Lung (tissue), 12 donors: ENCODE results near the gene PIGR. TPM values are rescaled to one million over a fixed set of nuclear protein-coding genes. Genes with fewer than 3 reads are reported as not detected.

Experiments
- ATAC-seq: fragments of 200-7000 bp; cut with Tn5 transposase; one replicate; pipeline ENCODE4 v1.9.1; 2020; ENCODE audit warnings: moderate number of reproducible peaks; ENCODE audit not compliant: insufficient read depth, low FRiP score
- DNase-seq, 3 donors: peaks; one replicate each; pipeline ENCODE4 v3.0.0-alpha.2; 2013 to 2017
- H3K27ac ChIP-seq, 2 donors: one replicate each; pipeline ENCODE4 v1.5.1; 2013; ENCODE audit warnings: mild to moderate bottlenecking in 2 of 2, moderate library complexity in 2 of 2, control low read depth in 1 of 2, inconsistent platforms in 1 of 2, low read depth in 1 of 2, low read length in 1 of 2
- H3K27me3 ChIP-seq, 3 donors: one replicate each; pipeline ENCODE4 v1.5.1; 2013; ENCODE audit warnings: low read length in 2 of 3; ENCODE audit not compliant: control insufficient read depth in 3 of 3, insufficient read depth in 3 of 3
- H3K36me3 ChIP-seq, 4 donors: one replicate each; pipeline ENCODE4 v1.5.1; 2013; ENCODE audit warnings: low read length in 4 of 4, mild to moderate bottlenecking in 1 of 4, moderate library complexity in 1 of 4; ENCODE audit not compliant: control insufficient read depth in 4 of 4, insufficient read depth in 4 of 4
- H3K4me1 ChIP-seq, 5 donors: one replicate each; pipeline ENCODE4 v1.5.1; 2013; ENCODE audit warnings: low read length in 5 of 5, mild to moderate bottlenecking in 2 of 5, moderate library complexity in 1 of 5; ENCODE audit not compliant: control insufficient read depth in 5 of 5, insufficient read depth in 5 of 5
- H3K4me3 ChIP-seq: one replicate; pipeline ENCODE4 v1.5.1; 2013; ENCODE audit warnings: mild to moderate bottlenecking, control low read depth, moderate library complexity
- H3K9ac ChIP-seq, 2 donors: one replicate each; pipeline ENCODE4 v1.5.1; 2013; ENCODE audit warnings: low read length in 2 of 2, control low read depth in 1 of 2; ENCODE audit not compliant: insufficient read depth in 1 of 2
- H3K9me3 ChIP-seq, 4 donors: one replicate each; pipeline ENCODE4 v1.5.1; 2013; ENCODE audit warnings: low read length in 3 of 4, mild to moderate bottlenecking in 1 of 4, moderate library complexity in 1 of 4; ENCODE audit not compliant: control insufficient read depth in 4 of 4, insufficient read depth in 3 of 4
- CTCF ChIP-seq: IDR thresholded peaks from 2 replicates; pipeline ENCODE4 v1.5.1; 2012; ENCODE audit warnings: mild to moderate bottlenecking; ENCODE audit errors: control extremely low read depth, extremely low read depth
- WGBS, 2 donors: extraction: QIAGEN DNeasy Blood & Tissue Kit; methylation state at CpG; one replicate each; pipeline ENCODE4 v1.1.7; 2013; 5-methylcytosine and 5-hydroxymethylcytosine counted together
- polyA plus RNA-seq, 2 donors: library from polyadenylated mRNA; stranded (reverse); fragments of 200-250 nt; gene quantifications; one replicate each; pipeline ENCODE4 v1.2.1, GENCODE V29; 2013
- total RNA-seq, 2 donors: library from RNA; depleted of rRNA in 1 of 2; stranded (reverse); fragments of >200 nt in 1 of 2; gene quantifications; one replicate each; pipeline ENCODE4 v1.2.1, GENCODE V29; 2014 to 2021
- donor health status: control.
- donor health status: control.
- donor health status: Bipolar disorder and iron deficiency.
- donor health status: healthy.
- donor health status: DM: yes; HTN: yes; CAD: no.

PIGR gene
- total and polyA plus RNA-seq, 4 donors = 131 to 845 (median 298) TPM

GRCh38 chr1:206953126-206953525, 6.9 kb upstream of the PIGR start:
- ATAC-seq (peak; percentile 29), DNase-seq (no peak)
- TF ChIP-seq CTCF = no peak
- 73 to 87% methylated on average over 3 of the region's 3 CpGs for WGBS, 2 donors
- no peak overlapping the region for H3K9ac ChIP-seq
- peak overlapping the region in 1 of 2 donors; percentile 1 for H3K27ac ChIP-seq
- no peaks in the 10 kb centered on the region for H3K9me3 ChIP-seq
- H3K27me3 ChIP-seq = no peaks in the 10 kb centered on the region
- no peak overlapping the region for H3K4me3 ChIP-seq
- peaks cover 0 to 13% (median 0%) of the 10 kb centered on the region in 5 donors for H3K4me1 ChIP-seq
- no peaks in the 10 kb centered on the region for H3K36me3 ChIP-seq

- no peak for TF ChIP-seq CTCF
- ATAC-seq (peak; percentile 42), DNase-seq (no peak)
- 23 to 29% methylated on average over 4 of the region's 4 CpGs for WGBS, 2 donors
- Histone ChIP-seq H3K9me3 (no peaks in the 10 kb centered on the region), H3K27ac (peak overlapping the region in 1 of 2 donors; percentile 42), H3K36me3 (no peaks in the 10 kb centered on the region), H3K9ac (no peak overlapping the region), H3K27me3 (no peaks in the 10 kb centered on the region), H3K4me1 (peaks cover 0 to 13% (median 0%) of the 10 kb centered on the region in 5 donors), H3K4me3 (no peak overlapping the region)
Measured at GRCh38 chr1:206952171-206952570, 5.9 kb upstream of the PIGR start.

- H3K9ac ChIP-seq = no peak overlapping the region
- peak in 1 of 3 donors; percentile 55 for DNase-seq
- no peaks in the 10 kb centered on the region for H3K9me3 ChIP-seq
- peak overlapping the region in 1 of 2 donors; percentile 38 for H3K27ac ChIP-seq
- no peak for TF ChIP-seq CTCF
- H3K4me3 ChIP-seq = no peak overlapping the region
- peaks cover 0 to 13% (median 0%) of the 10 kb centered on the region in 5 donors for H3K4me1 ChIP-seq
- no peaks in the 10 kb centered on the region for H3K36me3 ChIP-seq
- no peak for ATAC-seq
- H3K27me3 ChIP-seq = no peaks in the 10 kb centered on the region
- WGBS, 2 donors = 65 to 69% methylated on average over 4 of the region's 4 CpGs
Measured at GRCh38 chr1:206951318-206952100, 5.2 kb upstream of the PIGR start.
